SH-SY5Y (cell line): Measurements from ENCODE around the gene CAVIN2.

Source experiments
- GATA2 ChIP-seq: IDR thresholded peaks from 2 replicates; pipeline ENCODE4 v1.6.1; 2011; ENCODE audit warnings: mild to moderate bottlenecking, low read depth, low read length
- GATA3 ChIP-seq: IDR thresholded peaks from 2 replicates; pipeline ENCODE4 v1.6.1; 2011; ENCODE audit warnings: low read depth, mild to moderate bottlenecking, low read length, moderate library complexity

DNA sequence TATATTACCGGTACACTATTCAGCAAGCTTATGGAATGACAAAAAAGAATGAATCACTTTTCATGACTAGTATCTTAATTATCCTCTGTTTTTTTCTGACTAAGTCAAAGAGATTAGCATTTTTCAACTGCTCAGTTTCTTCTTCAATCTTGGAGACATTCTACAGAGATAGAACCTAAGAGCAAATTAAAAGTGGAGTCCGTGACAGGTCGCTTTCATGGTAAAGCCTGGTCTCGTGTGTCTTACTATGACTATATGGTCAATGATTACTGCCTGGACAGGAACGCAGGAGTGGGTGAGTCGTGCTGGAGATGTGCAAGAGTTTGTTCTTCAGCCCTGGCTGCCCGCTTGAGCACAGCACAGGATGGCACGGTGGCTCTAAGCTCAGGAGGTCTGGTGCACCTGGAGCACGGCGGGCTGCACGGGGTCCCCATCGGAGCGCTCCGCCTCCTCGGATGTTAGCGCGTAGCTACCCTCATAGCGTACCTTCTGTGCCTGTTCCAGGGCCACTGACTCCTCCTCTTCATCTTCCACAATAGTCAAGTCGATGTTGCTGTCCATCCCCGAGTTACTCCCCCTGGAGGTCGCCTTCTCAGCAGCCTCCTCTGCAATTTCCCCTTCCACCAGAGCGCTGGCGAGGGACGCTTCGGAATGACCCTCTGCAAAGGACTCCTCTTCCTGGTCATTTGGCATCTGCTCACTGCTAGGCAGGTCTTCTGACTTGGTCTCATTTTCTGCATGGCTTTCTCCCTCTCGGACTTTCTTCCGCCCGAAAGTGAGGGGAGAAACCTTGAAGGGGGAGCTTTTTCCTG, 11.1 kb downstream of the CAVIN2 start:
- no peak for TF ChIP-seq GATA3
- TF ChIP-seq GATA2, result no peak
